WTC11 (cell line): ENCODE measurements around the gene HRH4. TPM values are rescaled to one million over a fixed set of nuclear protein-coding genes. Genes with fewer than 3 reads are reported as not detected.

ENCODE experiments used
- ATAC-seq: fragments of 200-7000 bp; cut with Tn5 transposase; 2 replicates; pipeline ENCODE4 v1.10.0; 2021; ENCODE audit warnings: mild to moderate bottlenecking, moderate library complexity
- CTCF ChIA-PET: fragments of 300-600 bp; sonication (Branson Sonifier 250); formaldehyde crosslinking; loops from one replicate; lab custom pipeline; 2021; ENCODE audit warnings: antibody characterized with exemption; lab: Charles Lee
- POLR2A ChIA-PET: fragments of 350-600 bp; sonication (Branson Sonifier 250); formaldehyde crosslinking; loops from one replicate; lab custom pipeline; 2021; ENCODE audit warnings: antibody characterized with exemption; lab: Charles Lee
- DNase-seq: peaks from one replicate; pipeline ENCODE4 v3.0.0; 2021; ENCODE audit warnings: low spot score
- H3K27ac Mint-ChIP-seq: 2 replicates; pipeline ENCODE4 v1.8.0; 2021; ENCODE audit warnings: mixed read lengths
- H3K27me3 Mint-ChIP-seq: 2 replicates; pipeline ENCODE4 v1.8.0; 2021; ENCODE audit warnings: low read depth, mild to moderate bottlenecking, moderate library complexity, mixed read lengths
- H3K36me3 Mint-ChIP-seq: 2 replicates; pipeline ENCODE4 v1.8.0; 2021; ENCODE audit warnings: mixed read lengths
- H3K4me1 Mint-ChIP-seq: 2 replicates; pipeline ENCODE4 v1.8.0; 2022; ENCODE audit warnings: mixed read lengths
- H3K4me3 Mint-ChIP-seq: 2 replicates; pipeline ENCODE4 v1.8.0; 2021; ENCODE audit warnings: mild to moderate bottlenecking, moderate library complexity, mixed read lengths
- H3K9me3 Mint-ChIP-seq: 2 replicates; pipeline ENCODE4 v1.8.0; 2021; ENCODE audit warnings: mixed read lengths
- ATF3 ChIP-seq: sonication (generic); formaldehyde crosslinking; conservative IDR thresholded peaks from 2 replicates; pipeline ENCODE4 v1.8.1; 2022; ENCODE audit warnings: mild to moderate bottlenecking, missing genetic modification reagents
- CDX4 ChIP-seq: fragments of 250-450 bp; sonication (Bioruptor Pico); IDR thresholded peaks from 2 replicates; pipeline ENCODE4 v1.9.0; 2021; ENCODE audit warnings: moderate library complexity, mild to moderate bottlenecking, inconsistent platforms, borderline replicate concordance
- CREB1 ChIP-seq: sonication (generic); formaldehyde crosslinking; IDR thresholded peaks from 2 replicates; pipeline ENCODE4 v1.8.0; 2023; ENCODE audit warnings: mild to moderate bottlenecking, missing genetic modification reagents
- CREM ChIP-seq: sonication (generic); formaldehyde crosslinking; IDR thresholded peaks from 2 replicates; pipeline ENCODE4 v1.8.1; 2022; ENCODE audit warnings: mild to moderate bottlenecking, missing genetic modification reagents, moderate library complexity
- ELF4 ChIP-seq: sonication (generic); formaldehyde crosslinking; IDR thresholded peaks from 2 replicates; pipeline ENCODE4 v1.8.1; 2022; ENCODE audit warnings: low read depth, mild to moderate bottlenecking, moderate library complexity, missing genetic modification reagents
- FOXP1 ChIP-seq: sonication (generic); formaldehyde crosslinking; IDR thresholded peaks from 2 replicates; pipeline ENCODE4 v1.8.0; 2022; ENCODE audit warnings: missing genetic modification reagents, mild to moderate bottlenecking, moderate library complexity, borderline replicate concordance
- JAZF1 ChIP-seq: fragments of 250-450 bp; sonication (Bioruptor Pico); IDR thresholded peaks from 2 replicates; pipeline ENCODE4 v1.9.0; 2021; ENCODE audit warnings: moderate library complexity, mild to moderate bottlenecking, inconsistent platforms
- MXD4 ChIP-seq: fragments of 250-450 bp; sonication (Bioruptor Pico); IDR thresholded peaks from 2 replicates; pipeline ENCODE4 v1.8.0; 2021; ENCODE audit warnings: mild to moderate bottlenecking, moderate library complexity, borderline replicate concordance
- MYBL2 ChIP-seq: sonication (generic); formaldehyde crosslinking; IDR thresholded peaks from 2 replicates; pipeline ENCODE4 v1.8.1; 2023; ENCODE audit warnings: mild to moderate bottlenecking, moderate library complexity, missing genetic modification reagents
- NFYB ChIP-seq: sonication (generic); formaldehyde crosslinking; conservative IDR thresholded peaks from 2 replicates; pipeline ENCODE4 v1.8.0; 2022; ENCODE audit warnings: low read depth, missing genetic modification reagents
- NR1H2 ChIP-seq: sonication (generic); formaldehyde crosslinking; IDR thresholded peaks from 2 replicates; pipeline ENCODE4 v1.9.0; 2021; ENCODE audit warnings: mild to moderate bottlenecking, moderate library complexity, missing genetic modification reagents
- NR3C1 ChIP-seq: sonication (generic); formaldehyde crosslinking; conservative IDR thresholded peaks from 2 replicates; pipeline ENCODE4 v1.8.1; 2023; ENCODE audit warnings: low read depth, mild to moderate bottlenecking, missing genetic modification reagents
- OVOL2 ChIP-seq: fragments of 250-450 bp; sonication (Bioruptor Pico); IDR thresholded peaks from 2 replicates; pipeline ENCODE4 v1.9.0; 2021; ENCODE audit warnings: mild to moderate bottlenecking, borderline replicate concordance
- PRRX2 ChIP-seq: fragments of 250-450 bp; sonication (Bioruptor Pico); IDR thresholded peaks from 2 replicates; pipeline ENCODE4 v1.8.0; 2021; ENCODE audit warnings: mild to moderate bottlenecking
- TEAD4 ChIP-seq: sonication (generic); formaldehyde crosslinking; IDR thresholded peaks from 2 replicates; pipeline ENCODE4 v1.8.0; 2022; ENCODE audit warnings: mild to moderate bottlenecking, missing genetic modification reagents
- ZNF232 ChIP-seq: sonication (generic); formaldehyde crosslinking; IDR thresholded peaks from 2 replicates; pipeline ENCODE4 v1.8.0; 2022; ENCODE audit warnings: mild to moderate bottlenecking, missing genetic modification reagents
- ZNF263 ChIP-seq: sonication (generic); formaldehyde crosslinking; IDR thresholded peaks from 2 replicates; pipeline ENCODE4 v1.8.1; 2022; ENCODE audit warnings: low read depth, mild to moderate bottlenecking, moderate library complexity, missing genetic modification reagents
- ZNF281 ChIP-seq: sonication (generic); formaldehyde crosslinking; IDR thresholded peaks from 2 replicates; pipeline ENCODE4 v1.8.0; 2023; ENCODE audit warnings: mild to moderate bottlenecking, missing genetic modification reagents
- ZNF317 ChIP-seq: sonication (generic); formaldehyde crosslinking; IDR thresholded peaks from 2 replicates; pipeline ENCODE4 v1.8.1; 2023; ENCODE audit warnings: low read depth, mild to moderate bottlenecking, moderate library complexity, missing genetic modification reagents, borderline replicate concordance
- ZNF416 ChIP-seq: fragments of 250-450 bp; sonication (Bioruptor Pico); IDR thresholded peaks from 2 replicates; pipeline ENCODE4 v1.9.0; 2021; ENCODE audit warnings: mild to moderate bottlenecking, inconsistent platforms
- total RNA-seq: library from RNA; stranded (reverse); gene quantifications from 3 replicates; pipeline ENCODE4 v1.2.3, GENCODE V29; 2021
- TF ChIP-seq, protein P1 (sequence below): sonication (generic); formaldehyde crosslinking; IDR thresholded peaks from 2 replicates; pipeline ENCODE4 v1.8.0; 2022; ENCODE audit warnings: mild to moderate bottlenecking, missing genetic modification reagents
- TF ChIP-seq, protein P2 (sequence below): sonication (generic); formaldehyde crosslinking; IDR thresholded peaks from 2 replicates; pipeline ENCODE4 v1.8.1; 2023; ENCODE audit warnings: mild to moderate bottlenecking, missing genetic modification reagents
- TF ChIP-seq, protein P3 (sequence below): sonication (generic); formaldehyde crosslinking; IDR thresholded peaks from 2 replicates; pipeline ENCODE4 v1.8.1; 2022; ENCODE audit warnings: mild to moderate bottlenecking, moderate library complexity, missing genetic modification reagents
- TF ChIP-seq, protein P4 (sequence below): sonication (generic); formaldehyde crosslinking; IDR thresholded peaks from 2 replicates; pipeline ENCODE4 v1.8.1; 2022; ENCODE audit warnings: low read depth, missing genetic modification reagents, borderline replicate concordance
- TF ChIP-seq, protein P5 (sequence below): sonication (generic); formaldehyde crosslinking; IDR thresholded peaks from 2 replicates; pipeline ENCODE4 v1.8.1; 2023; ENCODE audit warnings: mild to moderate bottlenecking, missing genetic modification reagents, moderate library complexity
- TF ChIP-seq, protein P6 (sequence below): sonication (generic); formaldehyde crosslinking; IDR thresholded peaks from 2 replicates; pipeline ENCODE4 v1.8.0; 2022; ENCODE audit warnings: mild to moderate bottlenecking, missing genetic modification reagents

The HRH4 gene
- total RNA-seq, 1 experiment from 2014 or later = not detected

DNA sequence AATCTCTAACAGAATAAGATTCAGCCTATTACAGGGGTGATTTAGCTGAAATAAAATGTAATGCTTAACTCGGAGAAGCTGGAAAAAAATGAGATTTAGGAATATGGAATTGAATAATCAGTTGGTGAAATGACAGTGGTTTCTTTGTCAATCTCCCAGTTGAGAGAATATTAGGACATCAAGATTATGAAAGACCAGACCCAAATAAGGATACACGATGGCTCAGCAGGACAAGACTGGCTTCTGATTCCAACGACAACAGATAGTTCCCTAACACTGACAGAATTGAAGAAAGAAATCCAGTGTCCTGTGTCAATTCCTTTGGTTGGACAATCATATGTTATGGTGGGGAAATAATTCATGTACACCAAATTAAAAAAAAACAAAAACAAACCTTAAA lies 55.8 kb downstream of the HRH4 start:
- ChIA-PET POLR2A (no interaction called here), CTCF (interaction anchor here (4.2 kb wide), 1 partner anchor 26 kb away, joined by 54 read pairs; no protein-coding TSS in a partner anchor)
- no peak for ATAC-seq
- H3K27me3 Mint-ChIP-seq = no peaks in the 10 kb centered on the region; the same call in 1 of the 2 replicates
- no peaks in the 10 kb centered on the region for H3K9me3 Mint-ChIP-seq
- H3K27ac Mint-ChIP-seq = no peak overlapping the region
- H3K4me1 Mint-ChIP-seq = no peaks in the 10 kb centered on the region
- H3K36me3 Mint-ChIP-seq = no peaks in the 10 kb centered on the region
- no peak overlapping the region for H3K4me3 Mint-ChIP-seq
- DNase-seq = no peak
- no peak for TF ChIP-seq OVOL2
- TF ChIP-seq, protein P1, sequence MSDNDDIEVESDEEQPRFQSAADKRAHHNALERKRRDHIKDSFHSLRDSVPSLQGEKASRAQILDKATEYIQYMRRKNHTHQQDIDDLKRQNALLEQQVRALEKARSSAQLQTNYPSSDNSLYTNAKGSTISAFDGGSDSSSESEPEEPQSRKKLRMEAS (CRISPR knock-in tag) = no peak
- TF ChIP-seq, all 79 proteins: peak for 0

GRCh38 chr18:24517554-24517953 lies 57.1 kb downstream of the HRH4 start:
- Mint-ChIP-seq H3K9me3 (no peaks in the 10 kb centered on the region), H3K4me3 (no peak overlapping the region)
- CTCF ChIA-PET = interaction anchor here (2.7 kb wide), 1 partner anchor 29 kb away, joined by 19 read pairs; no protein-coding TSS in a partner anchor

GRCh38 chr18:24518596-24518995 lies 58.2 kb downstream of the HRH4 start:
- H3K36me3 Mint-ChIP-seq = no peaks in the 10 kb centered on the region
- no peaks in the 10 kb centered on the region for H3K9me3 Mint-ChIP-seq
- no peak for DNase-seq
- ChIA-PET CTCF (interaction anchor here (2.7 kb wide), 1 partner anchor 30 kb away, joined by 19 read pairs; no protein-coding TSS in a partner anchor), POLR2A (no interaction called here)
- no peaks in the 10 kb centered on the region for H3K4me1 Mint-ChIP-seq
- H3K27me3 Mint-ChIP-seq = no peaks in the 10 kb centered on the region; the same call in 1 of the 2 replicates
- no peak overlapping the region for H3K4me3 Mint-ChIP-seq
- no peak overlapping the region for H3K27ac Mint-ChIP-seq
- no peak for ATAC-seq
- TF ChIP-seq, protein P2, sequence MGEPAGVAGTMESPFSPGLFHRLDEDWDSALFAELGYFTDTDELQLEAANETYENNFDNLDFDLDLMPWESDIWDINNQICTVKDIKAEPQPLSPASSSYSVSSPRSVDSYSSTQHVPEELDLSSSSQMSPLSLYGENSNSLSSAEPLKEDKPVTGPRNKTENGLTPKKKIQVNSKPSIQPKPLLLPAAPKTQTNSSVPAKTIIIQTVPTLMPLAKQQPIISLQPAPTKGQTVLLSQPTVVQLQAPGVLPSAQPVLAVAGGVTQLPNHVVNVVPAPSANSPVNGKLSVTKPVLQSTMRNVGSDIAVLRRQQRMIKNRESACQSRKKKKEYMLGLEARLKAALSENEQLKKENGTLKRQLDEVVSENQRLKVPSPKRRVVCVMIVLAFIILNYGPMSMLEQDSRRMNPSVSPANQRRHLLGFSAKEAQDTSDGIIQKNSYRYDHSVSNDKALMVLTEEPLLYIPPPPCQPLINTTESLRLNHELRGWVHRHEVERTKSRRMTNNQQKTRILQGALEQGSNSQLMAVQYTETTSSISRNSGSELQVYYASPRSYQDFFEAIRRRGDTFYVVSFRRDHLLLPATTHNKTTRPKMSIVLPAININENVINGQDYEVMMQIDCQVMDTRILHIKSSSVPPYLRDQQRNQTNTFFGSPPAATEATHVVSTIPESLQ = no peak
- no peak for TF ChIP-seq JAZF1 (CRISPR knock-in tag)
- no peak for TF ChIP-seq MXD4 (CRISPR knock-in tag)
- TF ChIP-seq NR1H2 (CRISPR knock-in tag) = no peak
- no peak for TF ChIP-seq ZNF281 (CRISPR knock-in tag)
- TF ChIP-seq ATF3 (CRISPR knock-in tag) = no peak
- no peak for TF ChIP-seq CREB1 (CRISPR knock-in tag)
- TF ChIP-seq, protein P3, sequence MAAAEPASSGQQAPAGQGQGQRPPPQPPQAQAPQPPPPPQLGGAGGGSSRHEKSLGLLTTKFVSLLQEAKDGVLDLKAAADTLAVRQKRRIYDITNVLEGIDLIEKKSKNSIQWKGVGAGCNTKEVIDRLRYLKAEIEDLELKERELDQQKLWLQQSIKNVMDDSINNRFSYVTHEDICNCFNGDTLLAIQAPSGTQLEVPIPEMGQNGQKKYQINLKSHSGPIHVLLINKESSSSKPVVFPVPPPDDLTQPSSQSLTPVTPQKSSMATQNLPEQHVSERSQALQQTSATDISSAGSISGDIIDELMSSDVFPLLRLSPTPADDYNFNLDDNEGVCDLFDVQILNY = no peak
- no peak for TF ChIP-seq PRRX2

More at GRCh38 chr18:24517554-24517953, 57.1 kb downstream of the HRH4 start:
- H3K4me1 Mint-ChIP-seq = no peaks in the 10 kb centered on the region
- no peak for DNase-seq
- no peaks in the 10 kb centered on the region for H3K36me3 Mint-ChIP-seq
- no peak for ATAC-seq
- no peaks in the 10 kb centered on the region; the same call in 1 of the 2 replicates for H3K27me3 Mint-ChIP-seq
- TF ChIP-seq, protein P4, sequence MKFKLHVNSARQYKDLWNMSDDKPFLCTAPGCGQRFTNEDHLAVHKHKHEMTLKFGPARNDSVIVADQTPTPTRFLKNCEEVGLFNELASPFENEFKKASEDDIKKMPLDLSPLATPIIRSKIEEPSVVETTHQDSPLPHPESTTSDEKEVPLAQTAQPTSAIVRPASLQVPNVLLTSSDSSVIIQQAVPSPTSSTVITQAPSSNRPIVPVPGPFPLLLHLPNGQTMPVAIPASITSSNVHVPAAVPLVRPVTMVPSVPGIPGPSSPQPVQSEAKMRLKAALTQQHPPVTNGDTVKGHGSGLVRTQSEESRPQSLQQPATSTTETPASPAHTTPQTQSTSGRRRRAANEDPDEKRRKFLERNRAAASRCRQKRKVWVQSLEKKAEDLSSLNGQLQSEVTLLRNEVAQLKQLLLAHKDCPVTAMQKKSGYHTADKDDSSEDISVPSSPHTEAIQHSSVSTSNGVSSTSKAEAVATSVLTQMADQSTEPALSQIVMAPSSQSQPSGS (CRISPR knock-in tag) = no peak
- TF ChIP-seq FOXP1 (CRISPR knock-in tag) = no peak
- no peak for TF ChIP-seq ZNF263
- TF ChIP-seq, protein P5, sequence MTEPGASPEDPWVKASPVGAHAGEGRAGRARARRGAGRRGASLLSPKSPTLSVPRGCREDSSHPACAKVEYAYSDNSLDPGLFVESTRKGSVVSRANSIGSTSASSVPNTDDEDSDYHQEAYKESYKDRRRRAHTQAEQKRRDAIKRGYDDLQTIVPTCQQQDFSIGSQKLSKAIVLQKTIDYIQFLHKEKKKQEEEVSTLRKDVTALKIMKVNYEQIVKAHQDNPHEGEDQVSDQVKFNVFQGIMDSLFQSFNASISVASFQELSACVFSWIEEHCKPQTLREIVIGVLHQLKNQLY = no peak
- no peak for TF ChIP-seq NR3C1 (CRISPR knock-in tag)
- no peak for TF ChIP-seq TEAD4 (CRISPR knock-in tag)
- TF ChIP-seq NFYB (CRISPR knock-in tag) = no peak
- TF ChIP-seq CREB1 (CRISPR knock-in tag) = no peak
- TF ChIP-seq CDX4 (CRISPR knock-in tag) = no peak
- no peak for TF ChIP-seq ZNF317 (CRISPR knock-in tag)
- no peak for TF ChIP-seq ZNF232 (CRISPR knock-in tag)
- no peak for TF ChIP-seq ELF4 (CRISPR knock-in tag)
- no peak for TF ChIP-seq MYBL2 (CRISPR knock-in tag)
- no peak for TF ChIP-seq ZNF416 (CRISPR knock-in tag)
- TF ChIP-seq CREM (CRISPR knock-in tag) = no peak
- TF ChIP-seq, protein P6, sequence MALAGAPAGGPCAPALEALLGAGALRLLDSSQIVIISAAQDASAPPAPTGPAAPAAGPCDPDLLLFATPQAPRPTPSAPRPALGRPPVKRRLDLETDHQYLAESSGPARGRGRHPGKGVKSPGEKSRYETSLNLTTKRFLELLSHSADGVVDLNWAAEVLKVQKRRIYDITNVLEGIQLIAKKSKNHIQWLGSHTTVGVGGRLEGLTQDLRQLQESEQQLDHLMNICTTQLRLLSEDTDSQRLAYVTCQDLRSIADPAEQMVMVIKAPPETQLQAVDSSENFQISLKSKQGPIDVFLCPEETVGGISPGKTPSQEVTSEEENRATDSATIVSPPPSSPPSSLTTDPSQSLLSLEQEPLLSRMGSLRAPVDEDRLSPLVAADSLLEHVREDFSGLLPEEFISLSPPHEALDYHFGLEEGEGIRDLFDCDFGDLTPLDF (CRISPR knock-in tag) = no peak
- POLR2A ChIA-PET = interaction anchor here (0.5 kb wide), 1 partner anchor 1448 kb away, joined by 3 read pairs; no protein-coding TSS in a partner anchor
- H3K27ac Mint-ChIP-seq = no peak overlapping the region
